Choroid plexus epithelial cell (primary cell): ENCODE measurements around the gene QPRT.
A peak's percentile ranks its signal among the peaks of the same experiment; 100 is the strongest.
"Not testable (repeated sequence)": the region's sequence is repeated elsewhere in the genome, so short reads cannot be mapped to it uniquely, and the experiment has no call there.

Experiments
- DNase-seq: peaks from one replicate; pipeline ENCODE4 v3.0.0-alpha.2; 2010; ENCODE audit warnings: low read depth
- H3K4me3 ChIP-seq: 2 replicates; pipeline ENCODE4 v1.5.1; 2011; ENCODE audit warnings: low read depth, mild to moderate bottlenecking, control low read depth, low read length, moderate library complexity
- CTCF ChIP-seq: conservative IDR thresholded peaks from 2 replicates; pipeline ENCODE4 v1.5.1; 2011; ENCODE audit warnings: low read depth, mild to moderate bottlenecking, control low read depth, inconsistent platforms, low read length, moderate library complexity

QPRT gene

GRCh38 chr16:29686740-29687332, 7.9 kb downstream of the QPRT start:
- no peak for TF ChIP-seq CTCF
- H3K4me3 ChIP-seq: no peak overlapping the region
- no peak for DNase-seq

GRCh38 chr16:29687755-29688154, 8.8 kb downstream of the QPRT start:
- no peak for TF ChIP-seq CTCF
- DNase-seq: peak; percentile 53
- H3K4me3 ChIP-seq: no peak overlapping the region

GRCh38 chr16:29688172-29688571, 9.2 kb downstream of the QPRT start:
- TF ChIP-seq CTCF: no peak
- no peak for DNase-seq
- no peak overlapping the region for H3K4me3 ChIP-seq

GRCh38 chr16:29689490-29690351, 10.7 kb downstream of the QPRT start:
- not testable (repeated sequence) for DNase-seq, H3K4me3 ChIP-seq

GRCh38 chr16:29692606-29693005, 13.6 kb downstream of the QPRT start:
- not testable (repeated sequence) for DNase-seq, H3K4me3 ChIP-seq

GRCh38 chr16:29694384-29695195, 15.6 kb downstream of the QPRT start:
- no peak overlapping the region for H3K4me3 ChIP-seq
- DNase-seq: no peak
- TF ChIP-seq CTCF: no peak

- not testable (repeated sequence) for DNase-seq, H3K4me3 ChIP-seq
These were observed 16.7 kb downstream of the QPRT start for GRCh38 chr16:29695675-29696074.

- TF ChIP-seq CTCF: no peak
- DNase-seq: no peak
- H3K4me3 ChIP-seq: no peak overlapping the region
These were observed 17.9 kb downstream of the QPRT start for GRCh38 chr16:29696881-29697331.
